WTC11 (cell line): Measurements from ENCODE around the gene GJA5.

Source experiments
- CREM ChIP-seq: sonication (generic); formaldehyde crosslinking; IDR thresholded peaks from 2 replicates; pipeline ENCODE4 v1.8.1; 2022; ENCODE audit warnings: mild to moderate bottlenecking, missing genetic modification reagents, moderate library complexity
- FOXP4 ChIP-seq: sonication (generic); formaldehyde crosslinking; IDR thresholded peaks from 2 replicates; pipeline ENCODE4 v1.8.0; 2022; ENCODE audit warnings: mild to moderate bottlenecking, missing genetic modification reagents
- TP53 ChIP-seq: sonication (generic); formaldehyde crosslinking; IDR thresholded peaks from 2 replicates; pipeline ENCODE4 v1.8.1; 2023; ENCODE audit warnings: mild to moderate bottlenecking, missing genetic modification reagents
- ZNF121 ChIP-seq: sonication (generic); formaldehyde crosslinking; IDR thresholded peaks from 2 replicates; pipeline ENCODE4 v1.8.0; 2023; ENCODE audit warnings: missing genetic modification reagents
- TF ChIP-seq, protein P1 (sequence below): sonication (generic); formaldehyde crosslinking; IDR thresholded peaks from 2 replicates; pipeline ENCODE4 v1.8.0; 2022; ENCODE audit warnings: mild to moderate bottlenecking, missing genetic modification reagents
- TF ChIP-seq, protein P2 (sequence below): fragments of 200-600 bp; IDR thresholded peaks from 2 replicates; pipeline ENCODE4 v1.8.0; 2022; ENCODE audit warnings: antibody characterized with exemption
- TF ChIP-seq, protein P3 (sequence below): sonication (generic); formaldehyde crosslinking; IDR thresholded peaks from 2 replicates; pipeline ENCODE4 v1.8.0; 2022; ENCODE audit warnings: mild to moderate bottlenecking, missing genetic modification reagents

DNA sequence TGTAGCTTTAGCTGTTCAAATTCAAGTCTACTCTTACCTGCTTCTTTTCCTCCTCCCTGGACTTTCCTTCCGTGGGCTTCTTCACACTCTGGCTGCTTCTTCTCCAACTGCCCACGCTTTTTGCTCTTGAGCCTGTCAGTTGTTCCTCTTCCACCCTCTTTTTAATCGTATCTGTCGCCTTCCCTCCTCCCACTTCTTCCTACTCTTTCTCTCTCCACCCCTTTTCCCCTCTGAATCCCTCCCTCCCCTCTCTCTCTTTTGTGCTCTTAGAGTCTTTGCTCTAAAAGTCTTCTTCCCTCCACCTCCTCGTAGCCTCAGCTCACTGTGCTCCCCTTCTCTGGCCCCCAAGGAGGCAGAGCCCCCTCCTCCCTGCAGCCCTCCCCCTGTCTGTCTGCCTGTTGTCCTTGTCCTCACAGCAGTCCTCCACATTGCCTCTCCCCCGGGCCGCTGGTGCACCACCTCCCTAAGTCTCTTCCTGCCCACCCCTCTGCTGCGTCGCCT lies 12.9 kb upstream of the GJA5 start:
- TF ChIP-seq, protein P1, sequence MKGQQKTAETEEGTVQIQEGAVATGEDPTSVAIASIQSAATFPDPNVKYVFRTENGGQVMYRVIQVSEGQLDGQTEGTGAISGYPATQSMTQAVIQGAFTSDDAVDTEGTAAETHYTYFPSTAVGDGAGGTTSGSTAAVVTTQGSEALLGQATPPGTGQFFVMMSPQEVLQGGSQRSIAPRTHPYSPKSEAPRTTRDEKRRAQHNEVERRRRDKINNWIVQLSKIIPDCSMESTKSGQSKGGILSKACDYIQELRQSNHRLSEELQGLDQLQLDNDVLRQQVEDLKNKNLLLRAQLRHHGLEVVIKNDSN (CRISPR knock-in tag) = no peak
- TF ChIP-seq, protein P2, sequence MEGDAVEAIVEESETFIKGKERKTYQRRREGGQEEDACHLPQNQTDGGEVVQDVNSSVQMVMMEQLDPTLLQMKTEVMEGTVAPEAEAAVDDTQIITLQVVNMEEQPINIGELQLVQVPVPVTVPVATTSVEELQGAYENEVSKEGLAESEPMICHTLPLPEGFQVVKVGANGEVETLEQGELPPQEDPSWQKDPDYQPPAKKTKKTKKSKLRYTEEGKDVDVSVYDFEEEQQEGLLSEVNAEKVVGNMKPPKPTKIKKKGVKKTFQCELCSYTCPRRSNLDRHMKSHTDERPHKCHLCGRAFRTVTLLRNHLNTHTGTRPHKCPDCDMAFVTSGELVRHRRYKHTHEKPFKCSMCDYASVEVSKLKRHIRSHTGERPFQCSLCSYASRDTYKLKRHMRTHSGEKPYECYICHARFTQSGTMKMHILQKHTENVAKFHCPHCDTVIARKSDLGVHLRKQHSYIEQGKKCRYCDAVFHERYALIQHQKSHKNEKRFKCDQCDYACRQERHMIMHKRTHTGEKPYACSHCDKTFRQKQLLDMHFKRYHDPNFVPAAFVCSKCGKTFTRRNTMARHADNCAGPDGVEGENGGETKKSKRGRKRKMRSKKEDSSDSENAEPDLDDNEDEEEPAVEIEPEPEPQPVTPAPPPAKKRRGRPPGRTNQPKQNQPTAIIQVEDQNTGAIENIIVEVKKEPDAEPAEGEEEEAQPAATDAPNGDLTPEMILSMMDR = no peak
- no peak for TF ChIP-seq FOXP4 (CRISPR knock-in tag)
- TF ChIP-seq ZNF121 (CRISPR knock-in tag) = no peak
- no peak for TF ChIP-seq CREM
- no peak for TF ChIP-seq TP53 (CRISPR knock-in tag)
- TF ChIP-seq, protein P3, sequence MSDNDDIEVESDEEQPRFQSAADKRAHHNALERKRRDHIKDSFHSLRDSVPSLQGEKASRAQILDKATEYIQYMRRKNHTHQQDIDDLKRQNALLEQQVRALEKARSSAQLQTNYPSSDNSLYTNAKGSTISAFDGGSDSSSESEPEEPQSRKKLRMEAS (CRISPR knock-in tag) = no peak
